Chondrocyte (in vitro differentiated cells): Measurements from ENCODE around the gene PEX5L. TPM values are rescaled to one million over a fixed set of nuclear protein-coding genes. Genes with fewer than 3 reads are reported as not detected.

ENCODE experiments used
- DNase-seq: peaks from one replicate; pipeline ENCODE4 v3.0.0; 2021; ENCODE audit warnings: mixed read lengths, low spot score
- H3K27ac Mint-ChIP-seq: one replicate; pipeline ENCODE4 v1.8.0; 2021; ENCODE audit warnings: mild to moderate bottlenecking, moderate library complexity, mixed read lengths; ENCODE audit not compliant: unreplicated experiment
- H3K27me3 Mint-ChIP-seq: 2 replicates; pipeline ENCODE4 v1.8.0; 2021; ENCODE audit warnings: low read depth, mixed read lengths
- H3K36me3 Mint-ChIP-seq: 2 replicates; pipeline ENCODE4 v1.8.0; 2021; ENCODE audit warnings: low read depth, mixed read lengths
- H3K4me1 Mint-ChIP-seq: 2 replicates; pipeline ENCODE4 v1.8.0; 2021; ENCODE audit warnings: low read depth, mild to moderate bottlenecking, mixed read lengths
- H3K4me3 Mint-ChIP-seq: one replicate; pipeline ENCODE4 v1.8.0; 2021; ENCODE audit warnings: mild to moderate bottlenecking, moderate library complexity, mixed read lengths; ENCODE audit not compliant: unreplicated experiment
- H3K9me3 Mint-ChIP-seq: 2 replicates; pipeline ENCODE4 v1.8.0; 2021; ENCODE audit warnings: low read depth, mixed read lengths
- CTCF ChIP-seq: fragments of 200-600 bp; sonication (generic); IDR thresholded peaks from 2 replicates; pipeline ENCODE4 v1.5.0; 2021; ENCODE audit warnings: antibody characterized with exemption, mild to moderate bottlenecking, moderate library complexity
- total RNA-seq: library from RNA; stranded (reverse); gene quantifications from 3 replicates; pipeline ENCODE4 v1.2.1, GENCODE V29; 2021

PEX5L gene
- total RNA-seq, 1 donor from 2014 or later = not detected

- Mint-ChIP-seq H3K27ac (no peak overlapping the region), H3K36me3 (no peaks in the 10 kb centered on the region), H3K27me3 (no peaks in the 10 kb centered on the region), H3K4me3 (no peak overlapping the region), H3K9me3 (no peaks in the 10 kb centered on the region), H3K4me1 (peaks cover 17% of the 10 kb centered on the region)
- no peak for TF ChIP-seq CTCF
- DNase-seq = no peak
These were observed 229.1 kb downstream of the PEX5L start for GRCh38 chr3:179807588-179807987.

- no peak for DNase-seq
- H3K27ac Mint-ChIP-seq = no peak overlapping the region
- no peak for TF ChIP-seq CTCF
- no peaks in the 10 kb centered on the region for H3K9me3 Mint-ChIP-seq
- H3K4me1 Mint-ChIP-seq = peaks cover 18% of the 10 kb centered on the region
- H3K27me3 Mint-ChIP-seq = no peaks in the 10 kb centered on the region
- no peak overlapping the region for H3K4me3 Mint-ChIP-seq
- H3K36me3 Mint-ChIP-seq = no peaks in the 10 kb centered on the region
These were observed 230.6 kb downstream of the PEX5L start for GRCh38 chr3:179806177-179806576.

- Mint-ChIP-seq H3K4me3 (no peak overlapping the region), H3K9me3 (no peaks in the 10 kb centered on the region), H3K4me1 (peaks cover 18% of the 10 kb centered on the region), H3K36me3 (no peaks in the 10 kb centered on the region), H3K27me3 (no peaks in the 10 kb centered on the region), H3K27ac (peak overlapping the region; percentile 80)
- no peak for TF ChIP-seq CTCF
- DNase-seq = no peak
These were observed 234.9 kb downstream of the PEX5L start for GRCh38 chr3:179801856-179802255.

- TF ChIP-seq CTCF = no peak
- H3K36me3 Mint-ChIP-seq = no peaks in the 10 kb centered on the region
- no peaks in the 10 kb centered on the region for H3K27me3 Mint-ChIP-seq
- H3K4me1 Mint-ChIP-seq = peaks cover 18% of the 10 kb centered on the region
- no peak overlapping the region for H3K4me3 Mint-ChIP-seq
- DNase-seq = no peak
- H3K27ac Mint-ChIP-seq = peak overlapping the region; percentile 80
- no peaks in the 10 kb centered on the region for H3K9me3 Mint-ChIP-seq
These were observed 235.5 kb downstream of the PEX5L start for GRCh38 chr3:179801263-179801662.

- TF ChIP-seq CTCF = no peak
- DNase-seq = no peak
- H3K4me1 Mint-ChIP-seq = peaks cover 14% of the 10 kb centered on the region
- H3K9me3 Mint-ChIP-seq = no peaks in the 10 kb centered on the region
- H3K27ac Mint-ChIP-seq = no peak overlapping the region
- no peaks in the 10 kb centered on the region for H3K36me3 Mint-ChIP-seq
- no peaks in the 10 kb centered on the region for H3K27me3 Mint-ChIP-seq
- no peak overlapping the region for H3K4me3 Mint-ChIP-seq
These were observed 239.5 kb downstream of the PEX5L start for GRCh38 chr3:179797192-179797591.
